ENCODE measurements around the gene CYB5R4. TPM values are rescaled to one million over a fixed set of nuclear protein-coding genes. Genes with fewer than 3 reads are reported as not detected.

The CYB5R4 gene
- total and polyA plus RNA-seq, 2 donors (not counting 1 experiment from before 2014, with no cell fraction given), result 11.8 to 39.6 TPM

GRCh38 chr6:83838727-83839126 is 20.8 kb upstream of the CYB5R4 start:
- no peaks in the 10 kb centered on the region for H3K4me1 Mint-ChIP-seq
- Histone ChIP-seq H3K79me2 (ENCODE audit: control insufficient read depth, insufficient read depth, low read length) (no peaks in the 10 kb centered on the region), H3K4me1 (ENCODE audit: control insufficient read depth in 2 of 2, insufficient read depth in 2 of 2, low read length in 2 of 2) (no peaks in the 10 kb centered on the region), H3K36me3 (replicated peaks in 1 of 2; ENCODE audit: control extremely low read depth in 1 of 2, control insufficient read depth in 1 of 2, extremely low read depth in 1 of 2, insufficient read depth in 2 of 2, low read length in 1 of 2) (no peaks in the 10 kb centered on the region), H3K9me3 (ENCODE audit: control extremely low read depth in 1 of 3, control insufficient read depth in 2 of 3, insufficient read depth in 1 of 3, low read length in 2 of 3) (peaks cover 0 to 5% (median 4%) of the 10 kb centered on the region in 3 donors), H3K4me2 (replicated peaks; ENCODE audit: low read depth, low read length, poor library complexity, severe bottlenecking) (no peak overlapping the region), H3K27me3 (replicated peaks in 1 of 4; ENCODE audit: control extremely low read depth in 1 of 4, control insufficient read depth in 3 of 4, insufficient read depth in 4 of 4, low read length in 3 of 4) (peaks cover 0 to 7% (median 1%) of the 10 kb centered on the region in 4 experiments), H2AFZ (ENCODE audit: insufficient read depth, low read depth, low read length, poor library complexity, severe bottlenecking) (no peak overlapping the region), H3K4me3 (ENCODE audit: control extremely low read depth in 1 of 5, extremely low read depth in 1 of 5, insufficient read depth in 1 of 5, low read depth in 2 of 5, low read length in 4 of 5) (no peak overlapping the region), H3K9ac (ENCODE audit: low read length) (no peak overlapping the region), H3K27ac (ENCODE audit: low read length in 2 of 2) (no peak overlapping the region), H4K20me1 (ENCODE audit: control insufficient read depth, insufficient read depth, low read length, poor library complexity, severe bottlenecking) (no peaks in the 10 kb centered on the region)
- intact Hi-C loops (cut with micrococcal nuclease), result no loop called here
- 84% methylated on average over 4 of the region's 6 CpGs for WGBS (ENCODE audit: insufficient coverage)
- CTCF ChIA-PET, result no interaction called here
- H3K27ac Mint-ChIP-seq, result no peak overlapping the region
- POLR2A ChIA-PET, result no interaction called here
- no peak for DNase-seq
- peaks cover 12% of the 10 kb centered on the region for H3K9me3 Mint-ChIP-seq (ENCODE audit: insufficient read depth)
- ATAC-seq (ENCODE audit: low read depth), result no peak
- no peak overlapping the region for H3K4me3 Mint-ChIP-seq
- TF ChIP-seq CTCF (IDR thresholded peaks at IDR 0.05) (no peak), EZH2 (IDR thresholded peaks at IDR 0.05; ENCODE audit: borderline replicate concordance, insufficient read depth, low read depth, low read length, poor library complexity, severe bottlenecking) (no peak)
- H3K27me3 Mint-ChIP-seq, result peaks cover 11% of the 10 kb centered on the region

GRCh38 chr6:83844170-83844569 is 15.3 kb upstream of the CYB5R4 start:
- H3K9ac ChIP-seq (ENCODE audit: low read length), result no peak overlapping the region
- H3K4me3 ChIP-seq (ENCODE audit: control extremely low read depth in 1 of 5, extremely low read depth in 1 of 5, insufficient read depth in 1 of 5, low read depth in 2 of 5, low read length in 4 of 5), result no peak overlapping the region
- Mint-ChIP-seq H3K27me3 (peaks cover 17% of the 10 kb centered on the region), H3K4me1 (no peaks in the 10 kb centered on the region), H3K27ac (no peak overlapping the region), H3K9me3 (ENCODE audit: insufficient read depth) (peaks cover 10% of the 10 kb centered on the region), H3K4me3 (no peak overlapping the region)
- no peaks in the 10 kb centered on the region for H3K4me1 ChIP-seq (ENCODE audit: control insufficient read depth in 2 of 2, insufficient read depth in 2 of 2, low read length in 2 of 2)
- ChIA-PET POLR2A (no interaction called here), CTCF (interaction anchor here (0.9 kb wide), 1 partner anchor 13 kb away, joined by 3 read pairs; no protein-coding TSS in a partner anchor)
- H3K27me3 ChIP-seq (replicated peaks in 1 of 4; ENCODE audit: control extremely low read depth in 1 of 4, control insufficient read depth in 3 of 4, insufficient read depth in 4 of 4, low read length in 3 of 4), result peaks cover 0 to 3% (median 1%) of the 10 kb centered on the region in 4 experiments
- peaks cover 0 to 4% (median 0%) of the 10 kb centered on the region in 3 donors for H3K9me3 ChIP-seq (ENCODE audit: control extremely low read depth in 1 of 3, control insufficient read depth in 2 of 3, insufficient read depth in 1 of 3, low read length in 2 of 3)
- H4K20me1 ChIP-seq (ENCODE audit: control insufficient read depth, insufficient read depth, low read length, poor library complexity, severe bottlenecking), result no peaks in the 10 kb centered on the region
- no peak overlapping the region for H2AFZ ChIP-seq (ENCODE audit: insufficient read depth, low read depth, low read length, poor library complexity, severe bottlenecking)
- no peak overlapping the region for H3K4me2 ChIP-seq (replicated peaks; ENCODE audit: low read depth, low read length, poor library complexity, severe bottlenecking)
- no CpG with 5 or more reads among the region's 3 CpGs for WGBS (ENCODE audit: insufficient coverage)
- DNase-seq, result no peak
- no peaks in the 10 kb centered on the region for H3K79me2 ChIP-seq (ENCODE audit: control insufficient read depth, insufficient read depth, low read length)
- ATAC-seq (ENCODE audit: low read depth), result no peak
- no peak overlapping the region for H3K27ac ChIP-seq (ENCODE audit: low read length in 2 of 2)
- H3K36me3 ChIP-seq (replicated peaks in 1 of 2; ENCODE audit: control extremely low read depth in 1 of 2, control insufficient read depth in 1 of 2, extremely low read depth in 1 of 2, insufficient read depth in 2 of 2, low read length in 1 of 2), result no peaks in the 10 kb centered on the region
- TF ChIP-seq EZH2 (IDR thresholded peaks at IDR 0.05; ENCODE audit: borderline replicate concordance, insufficient read depth, low read depth, low read length, poor library complexity, severe bottlenecking) (no peak), CTCF (IDR thresholded peaks at IDR 0.05) (no peak)
- intact Hi-C loops (cut with micrococcal nuclease), result no loop called here
